SK-N-SH (cell line): ENCODE results near the gene LSP1. TPM values are rescaled to one million over a fixed set of nuclear protein-coding genes. Genes with fewer than 3 reads are reported as not detected.
"Not testable (repeated sequence)": the region's sequence is repeated elsewhere in the genome, so short reads cannot be mapped to it uniquely, and the experiment has no call there.

Source experiments
- CTCF ChIA-PET: fragments of 300-600, 350-600 bp; formaldehyde crosslinking; extraction: SDS; loops from one replicate; lab custom pipeline; 2021; lab: Yijun Ruan, JAX
- POLR2A ChIA-PET: fragments of 350-600 bp; sonication (Branson Sonifier 250); formaldehyde crosslinking; extraction: SDS; loops from one replicate; lab custom pipeline; 2020; ENCODE audit warnings: antibody characterized with exemption, inconsistent platforms; lab: Yijun Ruan, JAX
- DNase-seq: peaks from one replicate; pipeline ENCODE4 v3.0.0; 2012
- H2AFZ ChIP-seq: fragments of 200-600 bp; sonication (generic); 2 replicates; pipeline ENCODE4 v1.8.1; 2016; ENCODE audit warnings: antibody characterized with exemption, mild to moderate bottlenecking, low read depth
- H3F3A ChIP-seq: fragments of 200-600 bp; sonication (generic); replicated peaks from 2 replicates; pipeline ENCODE3; 2016; ENCODE audit warnings: antibody characterized with exemption, mild to moderate bottlenecking; ENCODE audit not compliant: insufficient read depth
- H3K27ac ChIP-seq, 2 experiments: fragments of 200-500 bp in 1 of 2; fragments of 200-600 bp in 1 of 2; sonication (Bioruptor generic) in 1 of 2; sonication (generic), shearing (Covaris generic) in 1 of 2; 2 replicates each; pipeline versions ENCODE4 v1.5.1 to v1.6.1; 2014 to 2016; ENCODE audit warnings: low read depth in 2 of 2, inconsistent platforms in 1 of 2, low read length in 1 of 2, mild to moderate bottlenecking in 1 of 2, mixed read lengths in 1 of 2
- H3K27me3 ChIP-seq: fragments of 200-600 bp; sonication (generic), shearing (Covaris generic); 2 replicates; pipeline ENCODE4 v1.6.1; 2016; ENCODE audit warnings: mixed run types; ENCODE audit not compliant: insufficient read depth
- H3K36me3 ChIP-seq, 2 experiments: fragments of 200-500 bp in 1 of 2; fragments of 200-600 bp in 1 of 2; sonication (Bioruptor generic) in 1 of 2; sonication (generic) in 1 of 2; replicated peaks in 1 of 2; 2 replicates each; pipeline versions ENCODE3 to v1.5.1; 2014 to 2016; ENCODE audit warnings: low read length in 1 of 2, mild to moderate bottlenecking in 1 of 2; ENCODE audit not compliant: insufficient read depth in 2 of 2, control insufficient read depth in 1 of 2
- H3K4me1 ChIP-seq, 2 experiments: fragments of 200-500 bp in 1 of 2; fragments of 200-600 bp in 1 of 2; sonication (Bioruptor generic) in 1 of 2; sonication (generic), shearing (Covaris generic) in 1 of 2; 2 replicates each; pipeline versions ENCODE4 v1.5.1 to v1.6.1; 2014 to 2016; ENCODE audit warnings: low read depth in 1 of 2, low read length in 1 of 2, mixed run types in 1 of 2; ENCODE audit not compliant: insufficient read depth in 2 of 2, control insufficient read depth in 1 of 2
- H3K4me2 ChIP-seq: fragments of 200-600 bp; sonication (generic), shearing (Covaris generic); 2 replicates; pipeline ENCODE4 v1.6.1; 2017; ENCODE audit warnings: mixed run types
- H3K4me3 ChIP-seq, 2 experiments: fragments of 200-500 bp in 1 of 2; fragments of 200-600 bp in 1 of 2; sonication (Bioruptor generic) in 1 of 2; sonication (generic), shearing (Covaris generic) in 1 of 2; 2 replicates each; pipeline versions ENCODE4 v1.5.1 to v1.8.1; 2014 to 2016; ENCODE audit warnings: low read depth in 2 of 2, inconsistent platforms in 1 of 2, low read length in 1 of 2, mild to moderate bottlenecking in 1 of 2, mixed read lengths in 1 of 2, moderate library complexity in 1 of 2
- H3K79me2 ChIP-seq: fragments of 200-600 bp; sonication (generic); 2 replicates; pipeline ENCODE4 v1.8.1; 2017; ENCODE audit warnings: mild to moderate bottlenecking; ENCODE audit not compliant: insufficient read depth
- H3K9ac ChIP-seq: fragments of 200-600 bp; sonication (generic); 2 replicates; pipeline ENCODE4 v1.6.1; 2017; ENCODE audit warnings: mixed run types
- H3K9me2 ChIP-seq: fragments of 200-600 bp; sonication (generic); 2 replicates; pipeline ENCODE4 v1.6.1; 2017; ENCODE audit warnings: mixed run types
- H3K9me3 ChIP-seq: fragments of 200-600 bp; sonication (generic); 2 replicates; pipeline ENCODE4 v1.6.1; 2017; ENCODE audit warnings: mixed run types, mild to moderate bottlenecking, moderate library complexity
- H4K20me1 ChIP-seq: fragments of 200-600 bp; sonication (generic); 2 replicates; pipeline ENCODE4 v1.6.1; 2017; ENCODE audit warnings: mild to moderate bottlenecking, mixed run types; ENCODE audit not compliant: insufficient read depth
- EP300 ChIP-seq, 2 experiments: IDR thresholded peaks; 2 replicates each; pipeline versions ENCODE4 v1.4.0 to v1.6.1; 2012; ENCODE audit warnings: borderline replicate concordance in 1 of 2, low read depth in 1 of 2, low read length in 1 of 2
- EZH2phosphoT487 ChIP-seq: fragments of 200-600 bp; sonication (generic); IDR thresholded peaks from 2 replicates; pipeline ENCODE4 v1.6.1; 2017; ENCODE audit warnings: low read depth, mixed run types, mild to moderate bottlenecking, antibody characterized with exemption, moderate library complexity, borderline replicate concordance
- FOXM1 ChIP-seq: IDR thresholded peaks from 2 replicates; pipeline ENCODE4 v1.4.0; 2012; ENCODE audit warnings: low read depth, mild to moderate bottlenecking
- GABPA ChIP-seq: IDR thresholded peaks from 2 replicates; pipeline ENCODE4 v1.4.0; 2012; ENCODE audit warnings: low read depth, mild to moderate bottlenecking
- MEF2A ChIP-seq: IDR thresholded peaks from 2 replicates; pipeline ENCODE4 v1.4.0; 2012; ENCODE audit warnings: low read depth, borderline replicate concordance
- NFIC ChIP-seq: IDR thresholded peaks from 2 replicates; pipeline ENCODE4 v1.4.0; 2012; ENCODE audit warnings: borderline replicate concordance
- RAD21 ChIP-seq: IDR thresholded peaks from 2 replicates; pipeline ENCODE4 v1.6.1; 2012; ENCODE audit warnings: mild to moderate bottlenecking, low read length
- RXRA ChIP-seq: IDR thresholded peaks from 2 replicates; pipeline ENCODE4 v1.4.0; 2012; ENCODE audit warnings: low read depth, mild to moderate bottlenecking, borderline replicate concordance
- TEAD4 ChIP-seq: IDR thresholded peaks from 2 replicates; pipeline ENCODE4 v1.4.0; 2012; ENCODE audit warnings: mild to moderate bottlenecking, borderline replicate concordance; ENCODE audit not compliant: insufficient read depth
- USF1 ChIP-seq: IDR thresholded peaks from 2 replicates; pipeline ENCODE4 v1.4.0; 2012; ENCODE audit warnings: low read depth, borderline replicate concordance
- USF2 ChIP-seq: fragments of 150-350 bp; IDR thresholded peaks from 2 replicates; pipeline ENCODE4 v1.6.1; 2017; ENCODE audit warnings: antibody characterized with exemption, low read length, low read depth, borderline replicate concordance
- WGBS: methylation state at CpG from one replicate; pipeline ENCODE4 v1.1.6; 2017; ENCODE audit warnings: low lambda C conversion rate; 5-methylcytosine and 5-hydroxymethylcytosine counted together
- polyA plus RNA-seq, 3 experiments: library from polyadenylated mRNA; depleted of rRNA; stranded (reverse); fragments of >200 nt; gene quantifications; 2 replicates each; pipeline ENCODE4 v1.2.3, GENCODE V29; 2012

LSP1 gene
- polyA plus RNA-seq, 1 of the 3 experiments (the other 2 are of a cell fraction), result 0.38 TPM

DNA sequence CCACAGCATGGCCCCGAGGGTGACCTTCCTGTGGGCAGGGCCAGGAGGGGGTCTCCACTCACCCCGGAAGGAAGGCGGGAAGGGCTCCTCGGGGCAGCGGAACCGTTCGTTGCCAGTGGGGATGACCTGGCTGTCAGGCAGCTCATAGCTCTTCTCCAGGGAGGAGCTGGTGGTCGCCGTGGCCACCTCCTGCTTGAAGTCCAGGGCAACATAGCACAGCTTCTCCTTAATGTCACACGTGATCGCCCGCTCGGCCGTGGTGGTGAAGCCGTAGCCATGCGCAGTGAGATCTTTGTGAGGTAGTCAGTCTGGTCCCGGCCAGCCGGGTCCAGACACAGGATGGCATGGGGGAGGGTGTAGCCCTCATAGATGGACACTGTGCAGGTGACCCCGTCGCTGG is 49.6 kb upstream of the LSP1 start (continued):
- no peak for TF ChIP-seq EZH2phosphoT487
- TF ChIP-seq TEAD4, result no peak
- no peak for TF ChIP-seq USF1
- TF ChIP-seq, all 33 proteins: peak for 0

DNA sequence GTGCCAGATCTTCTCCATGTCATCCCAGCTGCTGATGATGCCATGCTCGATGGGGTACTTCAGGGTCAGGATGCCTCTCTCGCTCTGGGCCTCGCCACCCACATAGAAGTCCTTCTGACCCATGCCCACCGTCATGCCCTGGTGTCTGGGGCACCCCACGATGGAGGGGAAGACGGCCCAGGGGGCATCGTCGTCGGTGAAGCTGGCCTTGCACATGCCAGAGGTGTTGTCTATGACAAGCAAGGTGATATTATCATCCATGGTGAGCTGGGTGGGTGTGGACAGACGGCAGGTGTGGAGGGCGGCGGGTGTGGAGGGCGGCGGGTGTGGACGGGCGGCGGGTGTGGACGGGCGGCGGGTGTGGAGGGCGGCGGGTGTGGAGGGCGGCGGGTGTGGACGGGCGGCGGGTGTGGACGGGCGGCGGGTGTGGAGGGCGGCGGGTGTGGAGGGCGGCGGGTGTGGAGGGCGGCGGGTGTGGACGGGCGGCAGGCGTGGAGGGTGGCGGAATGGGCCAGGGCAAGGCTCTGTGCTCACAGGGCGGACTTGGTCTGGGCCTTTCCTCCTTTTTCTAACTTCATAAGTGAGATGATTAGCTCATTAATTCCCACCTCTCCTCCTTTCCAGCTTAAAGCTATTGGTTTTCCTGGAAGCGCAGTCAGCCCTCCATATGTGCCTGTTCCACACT is 48.9 kb upstream of the LSP1 start:
- H3K79me2 ChIP-seq, H3K27ac ChIP-seq, H3F3A ChIP-seq, H3K36me3 ChIP-seq, POLR2A ChIA-PET, H3K9me3 ChIP-seq, H3K9ac ChIP-seq, H3K9me2 ChIP-seq, H3K27me3 ChIP-seq, H3K4me2 ChIP-seq, H4K20me1 ChIP-seq, H3K4me1 ChIP-seq, H2AFZ ChIP-seq, H3K4me3 ChIP-seq, DNase-seq: not testable (repeated sequence)
- CTCF ChIA-PET, result interaction anchor here (0.8 to 1.4 kb wide), 3 partner anchors 24 to 352 kb away, joined by 3 read pairs; no protein-coding TSS in a partner anchor
- WGBS, result 79% methylated on average over 29 of the region's 42 CpGs

DNA sequence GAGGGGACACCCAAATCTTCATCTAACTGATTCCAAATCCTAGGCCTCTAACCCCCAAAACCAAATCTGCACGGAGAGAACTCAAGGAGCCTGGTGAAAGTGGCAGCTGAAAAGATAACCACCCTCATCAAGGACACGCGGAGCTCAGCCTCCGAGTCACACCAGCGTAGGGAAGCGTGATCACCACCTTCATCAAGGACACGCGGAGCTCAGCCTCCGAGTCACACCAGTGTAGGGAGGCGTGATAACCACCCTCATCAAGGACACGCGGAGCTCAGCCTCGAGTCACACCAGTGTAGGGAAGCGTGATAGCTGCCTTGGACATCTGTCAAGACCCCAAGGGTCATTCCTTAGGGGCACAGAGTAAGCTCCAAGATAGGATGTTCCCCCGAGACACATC is 47.4 kb upstream of the LSP1 start:
- Histone ChIP-seq H3K9me2 (no peaks in the 10 kb centered on the region), H4K20me1 (no peaks in the 10 kb centered on the region), H3F3A (no peaks in the 10 kb centered on the region), H3K4me2 (no peak overlapping the region), H3K4me1 (no peaks in the 10 kb centered on the region), H3K9ac (no peak overlapping the region), H3K9me3 (no peaks in the 10 kb centered on the region), H3K36me3 (no peaks in the 10 kb centered on the region), H3K4me3 (no peak overlapping the region)
- no peak for DNase-seq
- WGBS, result 71% methylated on average over 5 of the region's 15 CpGs
- CTCF ChIA-PET, result interaction anchor here (1.3 to 1.5 kb wide), 3 partner anchors 27 to 345 kb away, joined by 5 to 10 read pairs (median 5); no protein-coding TSS in a partner anchor
- TF ChIP-seq RAD21, result no peak
- TF ChIP-seq EP300 (IDR thresholded peaks at IDR 0.05; ENCODE audit: borderline replicate concordance in 1 of 2, low read depth in 1 of 2, low read length in 1 of 2), result no peak
- TF ChIP-seq USF2, result no peak
- no peak for TF ChIP-seq FOXM1
- TF ChIP-seq TEAD4, result no peak
- TF ChIP-seq GABPA, result no peak
- no peak for TF ChIP-seq NFIC
- TF ChIP-seq MEF2A, result no peak
- TF ChIP-seq RXRA, result no peak
- TF ChIP-seq, all 33 proteins: peak for 0
- H3K79me2 ChIP-seq, result no peaks in the 10 kb centered on the region
- H2AFZ ChIP-seq, result no peak overlapping the region
- no peak overlapping the region for H3K27ac ChIP-seq
- no peaks in the 10 kb centered on the region; the same call in 1 of the 2 replicates for H3K27me3 ChIP-seq
- POLR2A ChIA-PET, result no interaction called here
